GM12875 (cell line): ENCODE results near the gene KIRREL1.

ENCODE experiments used
- H3K4me3 ChIP-seq: one replicate; pipeline ENCODE4 v1.5.1; 2011; ENCODE audit warnings: low read depth, low read length, control low read depth
- TF ChIP-seq, protein P1 (sequence below): IDR thresholded peaks from 2 replicates; pipeline ENCODE4 v1.5.1; 2011; ENCODE audit warnings: low read depth, mild to moderate bottlenecking, control low read depth, inconsistent platforms, low read length, moderate library complexity, borderline replicate concordance; ENCODE audit not compliant: insufficient read depth

The KIRREL1 gene

GRCh38 chr1:157995583-157996169, 2.2 kb downstream of the KIRREL1 start:
- H3K4me3 ChIP-seq = no peak overlapping the region

GRCh38 chr1:157996433-157996832, 3.0 kb downstream of the KIRREL1 start:
- TF ChIP-seq, protein P1, sequence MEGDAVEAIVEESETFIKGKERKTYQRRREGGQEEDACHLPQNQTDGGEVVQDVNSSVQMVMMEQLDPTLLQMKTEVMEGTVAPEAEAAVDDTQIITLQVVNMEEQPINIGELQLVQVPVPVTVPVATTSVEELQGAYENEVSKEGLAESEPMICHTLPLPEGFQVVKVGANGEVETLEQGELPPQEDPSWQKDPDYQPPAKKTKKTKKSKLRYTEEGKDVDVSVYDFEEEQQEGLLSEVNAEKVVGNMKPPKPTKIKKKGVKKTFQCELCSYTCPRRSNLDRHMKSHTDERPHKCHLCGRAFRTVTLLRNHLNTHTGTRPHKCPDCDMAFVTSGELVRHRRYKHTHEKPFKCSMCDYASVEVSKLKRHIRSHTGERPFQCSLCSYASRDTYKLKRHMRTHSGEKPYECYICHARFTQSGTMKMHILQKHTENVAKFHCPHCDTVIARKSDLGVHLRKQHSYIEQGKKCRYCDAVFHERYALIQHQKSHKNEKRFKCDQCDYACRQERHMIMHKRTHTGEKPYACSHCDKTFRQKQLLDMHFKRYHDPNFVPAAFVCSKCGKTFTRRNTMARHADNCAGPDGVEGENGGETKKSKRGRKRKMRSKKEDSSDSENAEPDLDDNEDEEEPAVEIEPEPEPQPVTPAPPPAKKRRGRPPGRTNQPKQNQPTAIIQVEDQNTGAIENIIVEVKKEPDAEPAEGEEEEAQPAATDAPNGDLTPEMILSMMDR = no peak
- no peak overlapping the region for H3K4me3 ChIP-seq

More at GRCh38 chr1:157995583-157996169, 2.2 kb downstream of the KIRREL1 start:
- TF ChIP-seq, protein P1 = no peak

GRCh38 chr1:158000507-158000906, 7.1 kb downstream of the KIRREL1 start:
- TF ChIP-seq, protein P1 = no peak
- H3K4me3 ChIP-seq = no peak overlapping the region

- TF ChIP-seq, protein P1 = no peak
- H3K4me3 ChIP-seq = no peak overlapping the region
These were observed 8.7 kb downstream of the KIRREL1 start for GRCh38 chr1:158002022-158002630.

DNA sequence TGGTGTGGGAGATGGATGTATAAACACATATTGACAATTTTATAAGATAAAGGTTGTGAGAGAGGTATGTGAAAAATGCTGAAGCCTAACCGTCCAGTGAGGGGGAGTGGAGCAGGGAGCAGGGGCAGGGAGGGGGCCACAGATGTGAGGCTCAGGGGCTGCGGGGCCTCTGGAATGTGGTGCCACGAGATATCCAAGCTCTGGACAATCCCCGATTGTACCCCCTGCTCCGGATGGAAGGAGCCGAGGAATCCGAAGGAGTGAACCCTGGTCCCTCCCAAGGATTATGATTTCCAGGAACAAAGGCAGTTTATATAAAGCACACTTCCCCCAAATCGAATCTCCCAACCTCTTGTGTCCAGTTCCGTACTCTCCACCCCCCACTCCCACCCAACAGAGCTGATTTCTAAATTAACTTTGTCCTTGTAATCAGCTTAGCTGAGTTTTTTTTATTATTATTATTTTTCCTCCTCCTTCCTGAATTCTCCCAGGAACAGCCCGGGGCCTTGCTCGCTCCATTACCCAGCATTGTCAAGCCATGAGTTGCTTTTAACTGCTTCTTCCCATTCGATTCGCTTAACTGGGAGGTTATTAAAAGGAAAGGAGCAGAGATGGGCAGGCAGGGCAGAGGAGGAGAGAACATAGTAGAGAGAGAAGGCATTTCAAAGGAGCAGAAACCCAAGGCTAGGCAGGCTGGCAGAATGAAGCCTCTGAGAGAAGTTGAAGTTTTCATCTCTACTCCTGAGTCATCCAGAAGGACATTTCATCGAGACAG, 9.4 kb downstream of the KIRREL1 start:
- H3K4me3 ChIP-seq = no peak overlapping the region
- TF ChIP-seq, protein P1 = no peak

GRCh38 chr1:158003406-158003800, 10.0 kb downstream of the KIRREL1 start:
- TF ChIP-seq, protein P1 = no peak
- no peak overlapping the region for H3K4me3 ChIP-seq

DNA sequence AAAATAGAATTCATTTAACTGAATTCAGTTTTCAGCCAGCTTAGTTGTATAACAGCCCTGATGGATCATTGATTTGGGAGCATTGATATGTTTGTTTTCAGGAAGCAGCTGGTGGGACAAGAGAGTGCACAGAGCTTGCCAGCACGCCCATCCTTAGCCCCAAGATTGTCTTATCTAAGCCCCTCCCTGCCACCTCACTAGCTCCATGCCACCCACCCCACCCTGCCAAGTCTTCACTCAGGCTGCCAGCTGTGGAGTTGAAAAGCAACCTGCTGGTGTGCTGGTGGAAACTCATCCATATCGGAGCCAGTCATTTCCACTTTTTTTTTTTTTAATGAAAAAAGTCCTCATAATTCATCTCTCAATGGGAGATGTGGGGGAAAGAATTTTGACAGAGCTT, 11.8 kb downstream of the KIRREL1 start:
- no peak overlapping the region for H3K4me3 ChIP-seq
- TF ChIP-seq, protein P1 = no peak
